Measurements from ENCODE around the gene LCN15.
"Not testable (repeated sequence)": the region's sequence is repeated elsewhere in the genome, so short reads cannot be mapped to it uniquely, and the experiment has no call there.

LCN15 gene

GRCh38 chr9:136757751-136758140 lies 6.6 kb downstream of the LCN15 start:
- H3K36me3 ChIP-seq, result no peaks in the 10 kb centered on the region
- H3K4me1 ChIP-seq, result peaks cover 50 to 92% (median 86%) of the 10 kb centered on the region in 10 experiments
- H3K27ac ChIP-seq, result peak overlapping the region in 9 of 11 experiments; percentile 15 to 81 (median 52); a peak in 18 of 22 replicates
- no peak for TF ChIP-seq Cebpa-rat (IDR thresholded peaks at IDR 0.05)
- H3K4me2 ChIP-seq, result peak overlapping the region; percentile 71 to 98 (median 89)
- peak overlapping the region; percentile 1 to 51 (median 27); a peak in 15 of 20 replicates for H3K4me3 ChIP-seq
- H3K9ac ChIP-seq, result peak overlapping the region; percentile 16 to 72 (median 50); a peak in 20 of 22 replicates
- peaks cover 0 to 62% (median 9%) of the 10 kb centered on the region in 11 experiments; a peak in 11 of 22 replicates for H3K27me3 ChIP-seq
- peaks cover 0 to 12% (median 0%) of the 10 kb centered on the region in 11 experiments; a peak in 2 of 22 replicates for H4K20me1 ChIP-seq
- H3K9me3 ChIP-seq (replicated peaks in 1 of 11), result peaks cover 15 to 22% (median 18%) of the 10 kb centered on the region in 11 experiments; a peak in 20 of 22 replicates

DNA sequence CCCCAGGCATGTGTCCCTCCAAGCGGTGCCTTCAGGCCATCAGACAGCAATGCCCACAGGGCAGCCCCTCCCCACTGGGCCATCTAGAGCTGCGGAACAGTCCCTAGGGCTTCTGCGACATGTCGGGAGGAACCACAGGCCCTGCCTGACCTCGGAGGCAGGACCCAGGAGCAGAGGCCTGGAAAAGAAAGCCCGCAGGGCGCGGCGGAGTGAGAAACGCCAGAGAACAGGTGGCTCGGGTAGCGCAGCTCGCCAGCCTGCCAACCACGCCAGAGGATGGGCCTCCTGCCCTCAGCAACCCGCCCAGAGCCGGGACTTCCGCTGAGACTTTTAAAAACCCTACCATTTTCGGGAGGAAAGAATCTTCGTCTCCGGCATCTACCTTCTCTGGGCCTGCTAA lies 7.0 kb downstream of the LCN15 start:
- H3K4me2 ChIP-seq, result peak overlapping the region; percentile 71 to 98 (median 89)
- H3K9ac ChIP-seq, result peak overlapping the region; percentile 16 to 72 (median 50); a peak in 19 of 22 replicates
- peaks cover 19 to 26% (median 22%) of the 10 kb centered on the region in 11 experiments for H3K9me3 ChIP-seq (replicated peaks in 1 of 11)
- peak overlapping the region; percentile 1 to 51 (median 27); a peak in 14 of 20 replicates for H3K4me3 ChIP-seq
- peaks cover 0 to 12% (median 0%) of the 10 kb centered on the region in 11 experiments; a peak in 2 of 22 replicates for H4K20me1 ChIP-seq
- TF ChIP-seq Cebpa-rat (IDR thresholded peaks at IDR 0.05), result no peak
- peaks cover 0 to 62% (median 9%) of the 10 kb centered on the region in 11 experiments; a peak in 11 of 22 replicates for H3K27me3 ChIP-seq
- H3K27ac ChIP-seq, result peak overlapping the region in 9 of 11 experiments; percentile 15 to 81 (median 52); a peak in 18 of 22 replicates
- H3K36me3 ChIP-seq, result no peaks in the 10 kb centered on the region
- H3K4me1 ChIP-seq, result peaks cover 50 to 87% (median 82%) of the 10 kb centered on the region in 10 experiments

- Histone ChIP-seq H3K4me3 (peak overlapping the region in 5 of 10 experiments; percentile 1 to 51 (median 30); a peak in 3 of 20 replicates), H3K4me2 (peak overlapping the region; percentile 71 to 98 (median 89)), H3K36me3 (no peaks in the 10 kb centered on the region; a peak in 2 of 22 replicates), H3K27me3 (peaks cover 0 to 62% (median 9%) of the 10 kb centered on the region in 11 experiments; a peak in 11 of 22 replicates), H3K9me3 (replicated peaks in 1 of 11) (peaks cover 24 to 31% (median 27%) of the 10 kb centered on the region in 11 experiments), H3K27ac (peak overlapping the region in 6 of 11 experiments; percentile 41 to 81 (median 64); a peak in 12 of 22 replicates), H4K20me1 (peaks cover 0 to 12% (median 0%) of the 10 kb centered on the region in 11 experiments; a peak in 2 of 22 replicates), H3K9ac (peak overlapping the region in 6 of 11 experiments; percentile 16 to 72 (median 57); a peak in 11 of 22 replicates), H3K4me1 (peaks cover 50 to 83% (median 78%) of the 10 kb centered on the region in 10 experiments)
- TF ChIP-seq Cebpa-rat (IDR thresholded peaks at IDR 0.05), result no peak
Measured at GRCh38 chr9:136756836-136757235, 7.5 kb downstream of the LCN15 start.

DNA sequence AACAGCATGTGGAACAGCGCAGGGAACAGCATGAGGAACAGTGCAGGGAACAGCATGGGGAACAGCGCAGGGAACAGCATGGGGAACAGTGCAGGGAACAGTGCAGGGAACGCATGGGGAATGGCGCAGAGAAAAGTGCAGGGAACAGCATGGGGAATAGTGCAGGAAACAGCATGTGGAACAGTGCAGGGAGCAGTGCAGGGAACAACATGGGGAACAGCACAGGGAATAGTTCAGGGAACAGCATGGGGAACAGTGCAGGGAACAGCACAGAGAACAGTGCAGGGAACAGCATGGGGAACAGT lies 8.2 kb downstream of the LCN15 start:
- no peak for TF ChIP-seq Cebpa-rat (IDR thresholded peaks at IDR 0.05)
- Histone ChIP-seq H3K36me3 (no peaks in the 10 kb centered on the region; a peak in 2 of 22 replicates), H4K20me1 (peaks cover 0 to 12% (median 0%) of the 10 kb centered on the region in 11 experiments; a peak in 2 of 22 replicates), H3K4me1 (peaks cover 45 to 75% (median 71%) of the 10 kb centered on the region in 10 experiments), H3K27ac (no peak overlapping the region), H3K4me3 (no peak overlapping the region), H3K27me3 (peaks cover 0 to 62% (median 9%) of the 10 kb centered on the region in 11 experiments; a peak in 11 of 22 replicates), H3K9me3 (replicated peaks in 1 of 11) (peaks cover 31 to 39% (median 35%) of the 10 kb centered on the region in 11 experiments), H3K4me2 (0 out of 22 replicates have a peak overlapping the region, but pooled peaks of 1 of the 11 experiments have one; percentile 96), H3K9ac (no peak overlapping the region)

GRCh38 chr9:136755302-136756133 lies 8.8 kb downstream of the LCN15 start:
- Histone ChIP-seq H3K9ac (peak overlapping the region in 4 of 11 experiments; percentile 41 to 61 (median 52); a peak in 7 of 22 replicates), H3K4me1 (peaks cover 41 to 70% (median 67%) of the 10 kb centered on the region in 10 experiments), H3K9me3 (replicated peaks in 1 of 11) (peaks cover 33 to 41% (median 36%) of the 10 kb centered on the region in 11 experiments), H3K27ac (peak overlapping the region in 2 of 11 experiments; percentile 15 to 33; a peak in 1 of 22 replicates), H4K20me1 (peaks cover 0 to 12% (median 0%) of the 10 kb centered on the region in 11 experiments; a peak in 2 of 22 replicates), H3K27me3 (peaks cover 0 to 61% (median 9%) of the 10 kb centered on the region in 11 experiments; a peak in 11 of 22 replicates), H3K4me2 (peak overlapping the region; percentile 38 to 85 (median 66))
- H3K4me3 ChIP-seq, H3K36me3 ChIP-seq: not testable (repeated sequence)

- H3K4me2 ChIP-seq, result peak overlapping the region; percentile 38 to 85 (median 66)
- H3K9ac ChIP-seq, result peak overlapping the region in 6 of 11 experiments; percentile 24 to 61 (median 44); a peak in 11 of 22 replicates
- peaks cover 0 to 53% (median 9%) of the 10 kb centered on the region in 11 experiments; a peak in 11 of 22 replicates for H3K27me3 ChIP-seq
- peak overlapping the region in 4 of 11 experiments; percentile 15 to 46 (median 26); a peak in 8 of 22 replicates for H3K27ac ChIP-seq
- peaks cover 38 to 68% (median 67%) of the 10 kb centered on the region in 10 experiments for H3K4me1 ChIP-seq
- no peaks in the 10 kb centered on the region; a peak in 2 of 22 replicates for H3K36me3 ChIP-seq
- TF ChIP-seq Cebpa-rat (IDR thresholded peaks at IDR 0.05), result no peak
- H3K9me3 ChIP-seq (replicated peaks in 1 of 11), result peaks cover 33 to 41% (median 36%) of the 10 kb centered on the region in 11 experiments
- peaks cover 0 to 12% (median 0%) of the 10 kb centered on the region in 11 experiments; a peak in 2 of 22 replicates for H4K20me1 ChIP-seq
- H3K4me3 ChIP-seq, result no peak overlapping the region
Measured at GRCh38 chr9:136754626-136755301, 9.6 kb downstream of the LCN15 start.

GRCh38 chr9:136754059-136754572 lies 10.2 kb downstream of the LCN15 start:
- H3K27me3 ChIP-seq, result peaks cover 0 to 52% (median 9%) of the 10 kb centered on the region in 11 experiments; a peak in 11 of 22 replicates
- no peak for TF ChIP-seq Cebpa-rat (IDR thresholded peaks at IDR 0.05)
- peaks cover 33 to 41% (median 36%) of the 10 kb centered on the region in 11 experiments for H3K9me3 ChIP-seq (replicated peaks in 1 of 11)

More at GRCh38 chr9:136754059-136754572, 10.2 kb downstream of the LCN15 start:
- H3K27ac ChIP-seq, result peak overlapping the region in 3 of 11 experiments; percentile 15 to 45 (median 18); a peak in 2 of 22 replicates
- peaks cover 40 to 68% (median 66%) of the 10 kb centered on the region in 10 experiments for H3K4me1 ChIP-seq
- peaks cover 0 to 12% (median 0%) of the 10 kb centered on the region in 11 experiments; a peak in 3 of 22 replicates for H4K20me1 ChIP-seq
- H3K4me2 ChIP-seq, result peak overlapping the region; percentile 38 to 85 (median 66); a peak in 21 of 22 replicates
- peak overlapping the region in 3 of 11 experiments; percentile 31 to 57 (median 41); a peak in 3 of 22 replicates for H3K9ac ChIP-seq
- H3K36me3 ChIP-seq, result no peaks in the 10 kb centered on the region; a peak in 2 of 22 replicates
- H3K4me3 ChIP-seq, result no peak overlapping the region
